NCI-H2196 treated with DMSO at 0.1 percent for 48 hours (cell line): ENCODE data around the gene TBL1XR1.
"Not testable (repeated sequence)": the region's sequence is repeated elsewhere in the genome, so short reads cannot be mapped to it uniquely, and the experiment has no call there.

Experiments used
- DNase-seq: peaks from one replicate; lab custom pipeline; 2025; ENCODE audit not compliant: unreplicated experiment; lab: John Stamatoyannopoulos, UW

TBL1XR1 gene

GRCh38 chr3:177184602-177185001 is 12.7 kb downstream of the TBL1XR1 start:
- not testable (repeated sequence) for DNase-seq

DNA sequence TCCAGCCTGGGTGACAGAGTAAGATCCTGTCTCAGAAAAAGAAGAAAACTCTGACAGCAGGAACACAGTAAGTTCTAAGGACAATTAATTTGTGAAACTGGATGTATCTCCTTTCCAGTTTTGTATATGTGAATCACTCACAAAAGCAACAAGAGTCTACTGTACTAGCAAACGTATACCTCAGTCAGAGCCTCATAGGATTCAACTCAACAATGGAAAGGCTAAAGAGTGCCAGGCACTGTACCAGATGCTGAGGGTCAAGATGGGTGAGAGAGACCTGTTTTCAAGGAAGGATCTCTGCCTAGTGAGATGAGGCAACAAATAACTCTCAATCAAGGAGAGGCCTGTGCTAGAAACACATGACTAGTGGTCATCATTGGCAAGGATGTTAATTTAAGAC is 14.9 kb downstream of the TBL1XR1 start:
- DNase-seq: no peak

DNA sequence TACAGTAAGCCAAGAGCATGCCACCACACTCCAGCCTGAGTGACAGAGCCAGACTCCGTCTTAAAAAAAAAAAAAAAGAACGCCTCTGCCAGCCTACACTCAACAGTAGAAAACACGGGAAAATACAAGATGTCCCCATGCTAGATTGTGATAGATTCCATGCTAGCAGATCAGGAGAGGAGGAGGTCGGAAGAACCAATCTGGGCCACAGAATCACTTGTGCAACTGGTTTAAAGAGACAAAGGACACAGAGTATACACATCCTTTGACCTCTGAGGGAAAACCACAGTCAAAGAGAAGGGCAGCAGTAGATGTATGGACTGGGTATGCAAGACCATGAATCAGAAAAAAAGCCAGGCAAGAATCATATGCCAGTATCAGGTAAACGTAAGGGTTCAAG is 15.9 kb downstream of the TBL1XR1 start:
- no peak for DNase-seq

GRCh38 chr3:177180506-177180905 is 16.8 kb downstream of the TBL1XR1 start:
- no peak for DNase-seq

- DNase-seq: no peak
These were observed 17.8 kb downstream of the TBL1XR1 start for GRCh38 chr3:177179281-177180067.

GRCh38 chr3:177177749-177178221 is 19.5 kb downstream of the TBL1XR1 start:
- DNase-seq: no peak

DNA sequence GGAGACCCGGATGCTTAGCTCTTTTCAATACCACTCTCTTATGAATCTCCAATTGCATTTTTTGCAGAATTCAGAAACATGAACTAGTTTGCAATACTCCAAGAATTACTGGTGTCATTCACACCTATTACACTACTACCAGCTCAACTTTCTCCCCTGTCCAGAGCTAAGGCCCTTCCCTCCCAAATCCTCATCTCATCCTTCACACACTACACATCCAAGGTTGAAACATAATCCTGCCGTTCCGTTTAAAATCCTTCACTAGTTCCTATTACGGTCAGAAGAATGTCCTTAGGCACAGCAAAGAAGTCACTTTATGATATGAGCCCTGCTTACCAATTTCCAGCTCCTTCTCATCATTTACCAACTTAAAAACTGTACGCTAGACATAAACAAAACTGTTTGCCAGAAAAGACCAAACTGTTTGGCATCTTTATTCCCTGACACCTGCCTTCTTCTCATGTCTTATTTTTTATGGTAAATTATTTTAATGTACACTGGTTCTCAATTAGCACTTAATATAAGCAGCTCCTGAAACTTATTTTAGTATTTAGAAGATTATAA is 22.6 kb downstream of the TBL1XR1 start:
- DNase-seq: no peak

GRCh38 chr3:177169936-177170722 is 27.2 kb downstream of the TBL1XR1 start:
- no peak for DNase-seq

- no peak for DNase-seq
These were observed 28.9 kb downstream of the TBL1XR1 start for GRCh38 chr3:177168431-177168830.

- no peak for DNase-seq
These were observed 34.5 kb downstream of the TBL1XR1 start for GRCh38 chr3:177162742-177163141.

DNA sequence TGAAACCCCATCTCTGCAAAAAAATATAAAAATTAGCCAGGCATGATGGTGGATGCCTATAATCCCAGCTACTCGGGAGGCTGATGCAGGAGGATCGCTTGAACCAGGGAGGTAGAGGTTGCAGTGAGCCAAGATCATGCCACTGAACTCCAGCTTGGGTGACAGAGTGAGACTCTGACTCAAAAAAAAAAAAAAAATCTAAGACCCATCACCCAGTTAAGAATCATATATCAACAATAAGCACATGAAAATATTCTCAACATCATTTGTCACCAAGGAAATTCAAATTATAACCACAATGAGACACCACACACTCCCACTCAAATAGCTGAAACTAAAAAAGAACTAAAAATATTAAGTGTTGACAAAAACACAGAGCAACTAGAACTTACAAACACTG is 35.7 kb downstream of the TBL1XR1 start:
- not testable (repeated sequence) for DNase-seq

GRCh38 chr3:177158461-177158860 is 38.8 kb downstream of the TBL1XR1 start:
- DNase-seq: no peak

- no peak for DNase-seq
These were observed 39.8 kb downstream of the TBL1XR1 start for GRCh38 chr3:177157492-177157891.

GRCh38 chr3:177154733-177155132 is 42.5 kb downstream of the TBL1XR1 start:
- DNase-seq: no peak

DNA sequence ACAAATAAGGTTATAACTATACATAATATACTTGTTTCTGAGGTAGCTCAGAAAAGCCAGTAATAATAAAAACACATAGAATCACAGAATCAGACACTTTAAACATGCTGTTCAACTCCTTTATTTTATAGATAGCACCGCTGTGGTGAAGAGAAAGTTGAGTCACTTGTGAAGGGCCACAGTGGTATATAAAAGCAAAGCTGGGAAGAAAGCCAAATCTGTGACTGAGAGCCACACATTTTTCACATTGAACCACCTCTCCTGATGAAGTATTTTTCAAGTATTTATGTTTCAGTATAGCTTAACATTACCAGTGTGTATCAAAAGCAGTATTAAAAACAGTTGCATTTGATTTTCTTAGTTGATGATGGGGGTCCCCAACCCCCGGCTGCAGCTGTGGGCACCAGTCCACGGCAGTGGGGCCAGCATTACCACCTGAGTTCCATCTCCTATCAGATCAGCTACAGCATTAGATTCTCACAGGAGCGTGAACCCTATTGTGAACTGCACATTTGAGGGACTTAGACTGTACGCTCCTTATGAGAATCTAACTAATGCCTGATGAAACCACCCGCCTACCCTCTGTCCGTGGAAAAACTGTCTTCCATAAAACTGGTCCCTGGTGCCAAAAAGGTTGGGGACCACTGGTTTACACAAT is 46.2 kb downstream of the TBL1XR1 start:
- peak; percentile 60 for DNase-seq

DNA sequence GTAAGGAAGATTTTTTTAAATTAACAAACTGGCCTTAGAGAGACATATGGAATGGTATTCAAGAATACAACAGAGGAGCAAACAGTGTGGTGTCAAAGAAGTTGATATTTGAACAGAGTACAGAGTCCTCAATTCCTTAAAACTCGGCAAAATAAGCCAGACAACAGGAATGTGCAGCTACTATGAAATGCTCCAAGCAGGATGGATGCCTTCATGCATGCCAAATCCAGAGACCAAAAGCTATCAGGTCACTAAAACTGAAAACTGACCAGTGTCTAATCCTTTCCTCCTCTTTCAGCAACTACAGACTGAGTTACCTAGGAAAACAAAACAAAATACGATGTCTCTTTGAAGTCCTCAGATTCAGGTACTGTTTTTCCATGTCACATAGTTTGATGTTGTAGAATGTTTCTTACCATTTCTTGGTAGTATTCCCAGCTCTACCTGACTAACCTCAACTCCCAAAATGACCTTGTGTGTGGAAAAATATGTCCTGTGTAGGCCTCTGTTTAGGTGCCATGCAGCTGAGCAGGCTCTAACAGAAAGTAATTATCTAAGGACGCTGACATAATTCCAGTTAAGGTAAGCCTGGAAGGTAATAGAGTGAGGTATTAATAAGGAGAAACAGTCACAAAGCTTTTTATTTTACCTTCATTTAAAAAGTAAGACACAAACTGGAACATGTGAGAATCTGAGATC is 46.9 kb downstream of the TBL1XR1 start:
- DNase-seq: no peak

GRCh38 chr3:177149106-177149505 is 48.2 kb downstream of the TBL1XR1 start:
- DNase-seq: no peak

DNA sequence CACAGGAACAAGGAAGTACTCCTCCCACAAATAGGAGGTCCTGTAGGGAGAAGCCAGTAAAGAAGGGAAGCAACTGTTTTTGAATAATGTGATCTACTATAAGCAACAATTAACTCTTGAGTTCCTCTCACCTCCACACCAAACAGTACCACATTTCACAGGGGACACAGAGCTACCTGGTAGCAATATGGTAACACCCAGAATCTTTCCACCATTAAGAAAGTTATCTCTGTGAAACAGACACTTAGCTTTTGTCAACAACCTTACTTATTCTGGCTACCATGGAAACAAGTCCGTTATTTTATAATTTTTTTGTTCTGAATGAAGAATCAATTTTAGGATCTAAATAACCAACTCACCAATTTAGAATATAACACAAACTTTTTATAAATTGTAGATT is 49.5 kb downstream of the TBL1XR1 start:
- DNase-seq: no peak

DNA sequence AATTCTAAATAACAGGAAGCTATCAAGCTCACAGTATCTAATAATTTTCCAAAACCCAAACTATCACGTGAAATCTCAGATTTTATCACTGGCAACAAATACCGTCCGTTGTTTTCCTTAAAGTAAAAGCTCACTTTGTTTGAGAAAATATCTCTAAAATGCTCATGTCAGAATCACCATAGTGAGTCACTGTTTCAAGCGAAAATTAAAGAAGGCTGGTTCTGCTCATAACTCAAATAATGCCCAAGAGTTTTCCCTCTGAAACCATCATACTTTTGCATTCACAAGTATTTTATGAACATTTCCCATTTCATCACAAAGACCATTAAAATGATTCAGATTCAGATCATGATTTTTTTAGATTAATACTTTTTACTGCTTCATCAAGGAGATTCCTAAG is 50.6 kb downstream of the TBL1XR1 start:
- DNase-seq: no peak

DNA sequence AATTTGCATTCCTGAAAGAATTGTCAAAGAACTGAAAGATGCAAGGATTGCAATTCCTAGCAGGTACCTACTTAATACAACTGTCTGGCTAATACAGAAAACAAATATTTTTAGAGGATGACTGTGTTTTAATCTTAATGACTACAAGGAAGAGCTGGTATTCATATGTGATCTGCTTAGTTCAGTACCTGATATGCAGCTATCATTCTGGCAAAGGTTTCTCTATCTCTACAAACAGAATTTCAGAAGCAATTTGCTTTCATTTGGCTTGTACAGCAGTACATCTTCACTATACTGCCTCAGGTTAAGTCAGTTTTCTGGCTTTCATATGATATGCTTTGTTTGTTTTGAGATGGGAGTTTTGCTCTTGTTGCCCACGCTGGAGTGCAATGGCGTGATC is 51.3 kb downstream of the TBL1XR1 start:
- DNase-seq: no peak

DNA sequence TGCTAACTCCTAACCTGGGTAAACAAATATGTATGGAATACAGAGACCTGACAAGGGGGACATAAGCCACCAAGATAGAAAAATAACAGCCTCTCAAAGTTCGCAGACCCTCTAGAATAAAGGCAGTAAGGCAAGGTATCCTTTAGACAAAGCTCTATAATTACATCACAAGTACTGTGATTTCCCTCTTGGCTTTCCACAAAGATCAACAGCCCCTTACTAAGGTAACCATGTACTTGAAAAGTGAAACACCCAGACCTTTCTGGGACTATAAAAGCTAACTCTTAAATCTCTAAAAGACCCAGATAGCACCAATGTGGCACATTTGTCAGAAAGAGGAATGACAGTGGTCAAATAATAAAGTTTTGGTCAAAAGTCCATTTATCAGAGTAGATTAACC is 51.9 kb downstream of the TBL1XR1 start:
- DNase-seq: no peak
